ENCODE results near the gene PTCH2. TPM values are rescaled to one million over a fixed set of nuclear protein-coding genes. Genes with fewer than 3 reads are reported as not detected.
A peak's percentile ranks its signal among the peaks of the same experiment; 100 is the strongest.

The PTCH2 gene
- total RNA-seq, 2 donors from 2014 or later, result 0.32 to 31.9 TPM

DNA sequence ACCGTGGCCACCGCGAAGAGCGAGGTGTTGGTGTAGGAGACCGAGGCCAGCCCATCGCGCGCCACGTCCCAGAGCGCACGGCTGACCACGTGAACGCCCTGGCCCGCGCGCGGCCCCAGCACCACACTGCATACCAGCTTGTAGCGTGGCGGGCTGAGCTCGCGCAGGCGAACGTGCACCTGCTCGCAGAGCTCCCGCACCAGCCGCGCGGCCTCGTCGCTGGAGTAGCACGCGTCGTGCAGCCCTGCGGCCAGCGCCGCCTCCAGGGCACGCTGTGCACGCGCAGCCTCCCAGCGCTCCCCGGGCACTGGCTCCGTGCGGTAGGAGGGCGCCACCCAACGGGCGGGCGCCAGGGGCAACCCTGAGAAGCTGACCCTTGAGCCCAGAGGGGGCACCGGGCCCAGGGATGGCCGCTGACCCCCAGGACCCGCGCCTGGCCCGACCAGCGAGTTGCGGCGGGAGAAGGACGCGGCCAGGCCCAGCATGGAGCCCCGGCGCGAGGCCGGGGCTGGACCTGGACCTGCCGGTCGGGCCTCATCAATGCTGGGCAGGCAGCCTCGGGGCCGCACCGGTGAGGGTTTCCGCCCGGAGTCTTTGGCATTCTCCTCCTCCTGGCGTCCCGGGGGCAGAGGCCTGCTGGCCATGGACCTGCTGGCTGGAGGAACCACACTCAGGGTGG is 36.9 kb downstream of the PTCH2 start:
- WGBS, result 95% methylated on average over 58 of the region's 70 CpGs
- intact Hi-C loops (cut with DNase I), result no loop called here
- no peaks in the 10 kb centered on the region for H3K27me3 ChIP-seq (replicated peaks; ENCODE audit: insufficient read depth)
- H3K4me1 ChIP-seq (replicated peaks), result peaks cover 10% of the 10 kb centered on the region
- no peaks in the 10 kb centered on the region for H3K9me3 ChIP-seq
- H3K27ac ChIP-seq, result peak overlapping the region; percentile 88 to 89
- H3K4me3 ChIP-seq, result no peak overlapping the region
- DNase-seq (ENCODE audit: low spot score), result no peak
- TF ChIP-seq POLR2A (IDR thresholded peaks at IDR 0.05) (no peak), POLR2AphosphoS5 (IDR thresholded peaks at IDR 0.05) (no peak), CTCF (IDR thresholded peaks at IDR 0.05) (no peak)
- H3K36me3 ChIP-seq, result no peaks in the 10 kb centered on the region

DNA sequence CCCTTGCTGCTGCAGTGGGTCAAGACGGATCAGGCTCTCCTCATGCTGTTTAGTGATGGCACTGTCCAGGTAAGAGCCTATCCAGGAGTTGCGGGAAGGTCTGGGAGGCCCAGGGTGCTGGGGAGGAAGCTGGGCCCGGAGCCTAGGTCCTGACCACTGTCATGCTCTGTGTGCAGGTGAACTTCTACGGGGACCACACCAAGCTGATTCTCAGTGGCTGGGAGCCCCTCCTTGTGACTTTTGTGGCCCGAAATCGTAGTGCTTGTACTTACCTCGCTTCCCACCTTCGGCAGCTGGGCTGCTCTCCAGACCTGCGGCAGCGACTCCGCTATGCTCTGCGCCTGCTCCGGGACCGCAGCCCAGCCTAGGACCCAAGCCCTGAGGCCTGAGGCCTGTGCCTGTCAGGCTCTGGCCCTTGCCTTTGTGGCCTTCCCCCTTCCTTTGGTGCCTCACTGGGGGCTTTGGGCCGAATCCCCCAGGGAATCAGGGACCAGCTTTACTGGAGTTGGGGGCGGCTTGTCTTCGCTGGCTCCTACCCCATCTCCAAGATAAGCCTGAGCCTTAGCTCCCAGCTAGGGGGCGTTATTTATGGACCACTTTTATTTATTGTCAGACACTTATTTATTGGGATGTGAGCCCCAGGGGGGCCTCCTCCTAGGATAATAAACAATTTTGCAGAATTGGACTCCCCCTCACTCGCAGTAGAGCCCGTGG is 37.6 kb downstream of the PTCH2 start:
- intact Hi-C loops (cut with DNase I), result no loop called here
- 94% methylated on average over 20 of the region's 20 CpGs for WGBS

GRCh38 chr1:44803312-44804095 is 39.5 kb downstream of the PTCH2 start:
- Histone ChIP-seq H3K27ac (no peak overlapping the region), H3K27me3 (replicated peaks; ENCODE audit: insufficient read depth) (no peaks in the 10 kb centered on the region), H3K9me3 (no peaks in the 10 kb centered on the region), H3K4me1 (replicated peaks) (peaks cover 5% of the 10 kb centered on the region), H3K4me3 (no peak overlapping the region), H3K36me3 (no peaks in the 10 kb centered on the region)
- intact Hi-C loops (cut with DNase I), result no loop called here
- WGBS, result 94% methylated on average over 12 of the region's 13 CpGs
- no peak for DNase-seq (ENCODE audit: low spot score)
- TF ChIP-seq POLR2A (IDR thresholded peaks at IDR 0.05) (no peak), CTCF (IDR thresholded peaks at IDR 0.05) (no peak), POLR2AphosphoS5 (IDR thresholded peaks at IDR 0.05) (no peak)

More for the DNA sequence above, 37.6 kb downstream of the PTCH2 start:
- Histone ChIP-seq H3K27me3 (replicated peaks; ENCODE audit: insufficient read depth) (no peaks in the 10 kb centered on the region), H3K27ac (no peak overlapping the region), H3K4me3 (no peak overlapping the region), H3K9me3 (no peaks in the 10 kb centered on the region), H3K4me1 (replicated peaks) (peaks cover 7% of the 10 kb centered on the region), H3K36me3 (no peaks in the 10 kb centered on the region)
- no peak for DNase-seq (ENCODE audit: low spot score)
- TF ChIP-seq POLR2AphosphoS5 (IDR thresholded peaks at IDR 0.05) (no peak), POLR2A (IDR thresholded peaks at IDR 0.05) (no peak), CTCF (IDR thresholded peaks at IDR 0.05) (no peak)

DNA sequence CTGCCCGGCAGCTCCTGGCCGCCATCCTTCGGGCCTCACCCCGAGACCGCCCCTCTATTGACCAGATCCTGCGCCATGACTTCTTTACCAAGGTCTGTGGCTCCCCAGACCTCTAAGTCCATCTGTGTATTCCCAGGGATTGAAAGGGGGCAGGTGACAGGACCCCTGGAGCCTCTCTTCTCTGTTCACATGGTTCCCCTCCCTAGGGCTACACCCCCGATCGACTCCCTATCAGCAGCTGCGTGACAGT is 40.1 kb downstream of the PTCH2 start:
- WGBS, result 91% methylated on average over 9 of the region's 9 CpGs
- DNase-seq (ENCODE audit: low spot score), result no peak
- intact Hi-C loops (cut with DNase I), result no loop called here

More for the DNA sequence above, 40.1 kb downstream of the PTCH2 start:
- H3K4me3 ChIP-seq, result no peak overlapping the region
- TF ChIP-seq POLR2AphosphoS5 (IDR thresholded peaks at IDR 0.05), result no peak
- no peak for TF ChIP-seq CTCF (IDR thresholded peaks at IDR 0.05)
- no peak for TF ChIP-seq POLR2A (IDR thresholded peaks at IDR 0.05)
- no peaks in the 10 kb centered on the region for H3K27me3 ChIP-seq (replicated peaks; ENCODE audit: insufficient read depth)
- no peaks in the 10 kb centered on the region for H3K36me3 ChIP-seq
- no peak overlapping the region for H3K27ac ChIP-seq
- no peaks in the 10 kb centered on the region for H3K9me3 ChIP-seq
- H3K4me1 ChIP-seq (replicated peaks), result peaks cover 2% of the 10 kb centered on the region

Data from prostate gland (tissue), 2 donors.